ENCODE results near the gene KCTD16.

KCTD16 gene

DNA sequence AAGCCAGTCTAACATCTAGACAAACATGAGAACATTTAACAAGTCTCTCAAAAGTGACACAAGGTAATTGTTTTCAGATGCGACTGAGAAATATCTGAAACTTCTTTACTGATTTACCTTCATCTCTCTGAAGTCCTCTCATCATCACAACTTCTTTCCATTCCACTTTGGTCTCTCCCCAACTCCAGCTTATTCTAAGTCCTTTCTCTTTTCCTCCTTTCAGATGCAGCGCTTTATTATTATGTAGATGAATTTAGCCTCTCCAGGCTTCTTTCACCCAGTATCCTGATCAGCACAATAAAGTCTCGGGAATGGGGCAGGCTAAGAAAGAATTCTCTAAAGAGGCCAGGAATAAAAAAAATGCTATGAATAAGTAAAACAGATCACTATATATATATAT lies 128.0 kb downstream of the KCTD16 start:
- Histone ChIP-seq H2BK5ac (ENCODE audit: low read length) (no peak overlapping the region), H3K27me3 (ENCODE audit: insufficient read depth, low read length, poor library complexity) (no peaks in the 10 kb centered on the region), H3K36me3 (ENCODE audit: control insufficient read depth, insufficient read depth, low read length) (no peaks in the 10 kb centered on the region), H4K8ac (ENCODE audit: low read depth, low read length) (no peak overlapping the region), H3K4ac (ENCODE audit: low read depth, low read length) (no peak overlapping the region), H3K4me2 (ENCODE audit: low read length) (no peak overlapping the region), H3K79me1 (ENCODE audit: low read length) (no peaks in the 10 kb centered on the region), H3K23ac (ENCODE audit: low read length) (no peak overlapping the region), H2BK120ac (ENCODE audit: low read depth, low read length) (no peak overlapping the region), H3K27ac (ENCODE audit: low read depth, low read length) (no peak overlapping the region), H4K5ac (ENCODE audit: low read length) (no peak overlapping the region), H3K56ac (ENCODE audit: low read length) (no peak overlapping the region), H3K18ac (ENCODE audit: low read length) (no peak overlapping the region), H3K4me1 (ENCODE audit: control insufficient read depth, low read depth, low read length) (no peaks in the 10 kb centered on the region), H3K4me3 (ENCODE audit: low read length) (no peak overlapping the region), H3K9ac (ENCODE audit: low read length) (no peak overlapping the region), H2BK15ac (replicated peaks; ENCODE audit: low read depth) (no peak overlapping the region), H3K79me2 (ENCODE audit: control insufficient read depth, insufficient read depth, low read length) (no peaks in the 10 kb centered on the region), H2AK5ac (ENCODE audit: low read length) (no peak overlapping the region)
- DNase-seq: no peak
- WGBS (ENCODE audit: extremely low coverage, insufficient coverage, low lambda C conversion rate): no CpG with 5 or more reads among the region's 3 CpGs

DNA sequence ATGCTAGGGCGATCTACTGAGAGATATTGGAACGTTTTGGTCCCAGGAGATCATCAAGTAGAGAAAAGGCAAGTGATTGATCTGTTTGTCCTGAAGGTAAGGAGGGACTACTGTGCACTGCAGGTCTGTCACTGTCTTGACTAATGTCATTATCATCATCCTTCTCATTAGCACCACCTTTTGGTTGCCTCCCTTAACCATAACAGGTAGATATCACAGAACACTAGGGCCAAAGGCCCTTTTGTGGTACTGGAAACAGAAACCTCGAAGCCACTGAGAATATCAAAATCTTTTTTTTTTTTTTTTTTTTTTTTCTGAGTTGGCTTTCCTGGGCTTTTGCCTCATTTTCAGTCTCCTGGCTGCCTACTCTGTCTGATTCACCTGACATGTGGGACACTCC lies 134.0 kb downstream of the KCTD16 start:
- peaks cover 3% of the 10 kb centered on the region for H3K4me1 ChIP-seq (ENCODE audit: control insufficient read depth, low read depth, low read length)
- H3K79me2 ChIP-seq (ENCODE audit: control insufficient read depth, insufficient read depth, low read length): no peaks in the 10 kb centered on the region
- no peaks in the 10 kb centered on the region for H3K27me3 ChIP-seq (ENCODE audit: insufficient read depth, low read length, poor library complexity)
- no CpG with 5 or more reads among the region's 3 CpGs for WGBS (ENCODE audit: extremely low coverage, insufficient coverage, low lambda C conversion rate)
- H2BK5ac ChIP-seq (ENCODE audit: low read length): no peak overlapping the region
- no peak overlapping the region for H3K18ac ChIP-seq (ENCODE audit: low read length)
- H2BK15ac ChIP-seq (replicated peaks; ENCODE audit: low read depth): no peak overlapping the region
- H3K4me2 ChIP-seq (ENCODE audit: low read length): no peak overlapping the region
- no peak overlapping the region for H3K56ac ChIP-seq (ENCODE audit: low read length)
- H3K27ac ChIP-seq (ENCODE audit: low read depth, low read length): no peak overlapping the region
- H4K5ac ChIP-seq (ENCODE audit: low read length): no peak overlapping the region
- H3K9ac ChIP-seq (ENCODE audit: low read length): no peak overlapping the region
- H3K79me1 ChIP-seq (ENCODE audit: low read length): no peaks in the 10 kb centered on the region
- H3K36me3 ChIP-seq (ENCODE audit: control insufficient read depth, insufficient read depth, low read length): no peaks in the 10 kb centered on the region
- no peak overlapping the region for H3K23ac ChIP-seq (ENCODE audit: low read length)
- no peak for DNase-seq
- H3K4ac ChIP-seq (ENCODE audit: low read depth, low read length): no peak overlapping the region
- H3K4me3 ChIP-seq (ENCODE audit: low read length): no peak overlapping the region
- no peak overlapping the region for H2AK5ac ChIP-seq (ENCODE audit: low read length)
- no peak overlapping the region for H4K8ac ChIP-seq (ENCODE audit: low read depth, low read length)
- no peak overlapping the region for H2BK120ac ChIP-seq (ENCODE audit: low read depth, low read length)

DNA sequence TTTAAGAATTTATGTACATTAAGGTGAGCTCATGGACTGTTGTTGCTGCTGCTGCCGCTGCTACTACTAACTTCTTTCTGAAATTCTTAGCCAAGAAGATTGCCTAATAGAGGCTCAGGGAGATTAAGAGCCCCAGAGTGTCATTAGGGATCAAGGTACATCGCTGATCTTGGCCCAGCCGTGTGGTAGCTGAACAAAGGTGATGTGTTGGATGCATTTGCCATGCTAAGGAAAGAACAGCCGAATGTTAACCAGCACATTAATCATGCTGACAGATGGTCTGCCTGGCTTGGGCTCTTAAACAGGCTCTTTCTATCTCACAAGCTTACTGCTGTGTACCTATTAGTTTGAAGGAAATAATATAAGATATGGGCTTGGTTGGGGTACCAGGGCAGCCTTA lies 137.1 kb downstream of the KCTD16 start:
- Histone ChIP-seq H3K4me3 (ENCODE audit: low read length) (no peak overlapping the region), H3K56ac (ENCODE audit: low read length) (no peak overlapping the region), H3K79me2 (ENCODE audit: control insufficient read depth, insufficient read depth, low read length) (no peaks in the 10 kb centered on the region), H3K4ac (ENCODE audit: low read depth, low read length) (no peak overlapping the region), H3K4me1 (ENCODE audit: control insufficient read depth, low read depth, low read length) (peaks cover 3% of the 10 kb centered on the region), H3K27ac (ENCODE audit: low read depth, low read length) (no peak overlapping the region), H2BK15ac (replicated peaks; ENCODE audit: low read depth) (no peak overlapping the region), H2AK5ac (ENCODE audit: low read length) (no peak overlapping the region), H3K18ac (ENCODE audit: low read length) (no peak overlapping the region), H2BK120ac (ENCODE audit: low read depth, low read length) (no peak overlapping the region), H3K4me2 (ENCODE audit: low read length) (no peak overlapping the region), H4K5ac (ENCODE audit: low read length) (no peak overlapping the region), H3K9ac (ENCODE audit: low read length) (no peak overlapping the region), H3K79me1 (ENCODE audit: low read length) (no peaks in the 10 kb centered on the region), H3K27me3 (ENCODE audit: insufficient read depth, low read length, poor library complexity) (no peaks in the 10 kb centered on the region), H3K23ac (ENCODE audit: low read length) (no peak overlapping the region), H2BK5ac (ENCODE audit: low read length) (no peak overlapping the region), H4K8ac (ENCODE audit: low read depth, low read length) (no peak overlapping the region), H3K36me3 (ENCODE audit: control insufficient read depth, insufficient read depth, low read length) (no peaks in the 10 kb centered on the region)
- DNase-seq: no peak
- no CpG with 5 or more reads among the region's 4 CpGs for WGBS (ENCODE audit: extremely low coverage, insufficient coverage, low lambda C conversion rate)

DNA sequence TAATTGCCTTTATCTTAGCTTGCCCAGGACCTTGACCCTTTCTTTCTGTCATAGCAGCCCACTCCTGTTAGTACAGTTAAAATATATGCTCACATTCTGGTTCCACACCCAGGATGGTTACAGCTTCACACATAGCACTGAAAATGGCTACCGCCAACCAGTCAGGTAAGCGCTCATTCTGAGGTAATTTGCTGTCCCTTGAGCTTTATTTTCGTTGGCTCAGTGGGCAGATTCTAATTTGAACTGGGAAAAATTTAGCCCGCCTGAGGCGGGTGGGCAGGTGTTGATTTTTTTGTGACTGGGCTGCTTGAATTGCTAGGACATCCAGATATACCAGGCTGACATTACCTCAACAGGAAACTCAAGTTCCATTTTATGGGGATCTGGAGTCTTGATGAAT lies 137.5 kb downstream of the KCTD16 start:
- H3K4ac ChIP-seq (ENCODE audit: low read depth, low read length): no peak overlapping the region
- no peak overlapping the region for H2AK5ac ChIP-seq (ENCODE audit: low read length)
- H3K79me1 ChIP-seq (ENCODE audit: low read length): no peaks in the 10 kb centered on the region
- no peak overlapping the region for H2BK120ac ChIP-seq (ENCODE audit: low read depth, low read length)
- no peak overlapping the region for H4K5ac ChIP-seq (ENCODE audit: low read length)
- H3K23ac ChIP-seq (ENCODE audit: low read length): no peak overlapping the region
- H4K8ac ChIP-seq (ENCODE audit: low read depth, low read length): no peak overlapping the region
- no peak overlapping the region for H2BK5ac ChIP-seq (ENCODE audit: low read length)
- no peaks in the 10 kb centered on the region for H3K36me3 ChIP-seq (ENCODE audit: control insufficient read depth, insufficient read depth, low read length)
- no peak overlapping the region for H3K18ac ChIP-seq (ENCODE audit: low read length)
- no peak overlapping the region for H3K4me3 ChIP-seq (ENCODE audit: low read length)
- H3K56ac ChIP-seq (ENCODE audit: low read length): no peak overlapping the region
- no peak overlapping the region for H3K4me2 ChIP-seq (ENCODE audit: low read length)
- no peak for DNase-seq
- H2BK15ac ChIP-seq (replicated peaks; ENCODE audit: low read depth): no peak overlapping the region
- H3K4me1 ChIP-seq (ENCODE audit: control insufficient read depth, low read depth, low read length): peaks cover 3% of the 10 kb centered on the region
- no peak overlapping the region for H3K9ac ChIP-seq (ENCODE audit: low read length)
- no peaks in the 10 kb centered on the region for H3K27me3 ChIP-seq (ENCODE audit: insufficient read depth, low read length, poor library complexity)
- WGBS (ENCODE audit: extremely low coverage, insufficient coverage, low lambda C conversion rate): no CpG with 5 or more reads among the region's 5 CpGs
- no peaks in the 10 kb centered on the region for H3K79me2 ChIP-seq (ENCODE audit: control insufficient read depth, insufficient read depth, low read length)
- no peak overlapping the region for H3K27ac ChIP-seq (ENCODE audit: low read depth, low read length)

DNA sequence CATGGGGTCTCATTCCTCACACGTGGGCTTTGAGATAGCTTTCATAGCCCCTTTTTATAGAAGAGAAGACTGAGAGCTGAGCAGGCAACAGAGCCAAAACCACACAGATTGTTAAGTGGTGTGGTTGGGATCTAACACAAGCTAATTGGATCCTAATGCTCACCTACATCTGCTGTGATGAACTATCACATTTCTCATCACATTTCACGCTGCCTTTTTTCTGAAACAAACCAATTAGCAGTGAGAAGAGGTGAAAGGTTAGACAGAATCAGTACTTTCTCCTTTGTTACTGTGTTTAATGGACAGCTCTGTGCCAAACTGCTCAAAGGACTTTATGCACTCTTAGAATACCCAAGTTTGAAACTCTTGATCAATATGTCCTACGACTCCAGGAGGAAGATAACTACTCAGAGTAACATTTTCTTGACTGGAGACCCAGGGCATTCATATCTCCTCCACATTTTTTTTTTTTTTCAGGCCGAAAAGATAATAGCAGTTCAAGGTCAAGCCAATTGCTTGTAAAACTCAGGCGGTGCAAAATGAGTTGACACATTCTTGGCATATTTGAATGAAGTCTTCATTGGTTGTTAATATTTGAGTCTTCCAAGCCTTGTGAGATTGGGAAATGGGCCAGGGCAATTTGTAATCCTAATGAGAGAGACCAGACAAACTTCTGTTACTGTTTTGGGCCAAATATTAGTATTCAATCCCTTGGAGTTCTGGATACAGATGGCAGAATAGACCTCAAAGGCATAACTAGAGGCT lies 138.4 kb downstream of the KCTD16 start:
- H3K4me3 ChIP-seq (ENCODE audit: low read length): no peak overlapping the region
- H3K4me1 ChIP-seq (ENCODE audit: control insufficient read depth, low read depth, low read length): peaks cover 3% of the 10 kb centered on the region
- H2BK15ac ChIP-seq (replicated peaks; ENCODE audit: low read depth): no peak overlapping the region
- H4K5ac ChIP-seq (ENCODE audit: low read length): no peak overlapping the region
- peak; percentile 72 for DNase-seq
- no peak overlapping the region for H3K23ac ChIP-seq (ENCODE audit: low read length)
- H4K8ac ChIP-seq (ENCODE audit: low read depth, low read length): peak overlapping the region; percentile 28
- H2AK5ac ChIP-seq (ENCODE audit: low read length): no peak overlapping the region
- no peak overlapping the region for H3K9ac ChIP-seq (ENCODE audit: low read length)
- H3K56ac ChIP-seq (ENCODE audit: low read length): no peak overlapping the region
- no peaks in the 10 kb centered on the region for H3K79me2 ChIP-seq (ENCODE audit: control insufficient read depth, insufficient read depth, low read length)
- H3K4ac ChIP-seq (ENCODE audit: low read depth, low read length): no peak overlapping the region
- H3K79me1 ChIP-seq (ENCODE audit: low read length): no peaks in the 10 kb centered on the region
- H3K27ac ChIP-seq (ENCODE audit: low read depth, low read length): no peak overlapping the region
- no peak overlapping the region for H3K18ac ChIP-seq (ENCODE audit: low read length)
- no peak overlapping the region for H2BK5ac ChIP-seq (ENCODE audit: low read length)
- no peak overlapping the region for H2BK120ac ChIP-seq (ENCODE audit: low read depth, low read length)
- H3K4me2 ChIP-seq (ENCODE audit: low read length): no peak overlapping the region
- no peaks in the 10 kb centered on the region for H3K36me3 ChIP-seq (ENCODE audit: control insufficient read depth, insufficient read depth, low read length)
- no peaks in the 10 kb centered on the region for H3K27me3 ChIP-seq (ENCODE audit: insufficient read depth, low read length, poor library complexity)
- no CpG with 5 or more reads among the region's 5 CpGs for WGBS (ENCODE audit: extremely low coverage, insufficient coverage, low lambda C conversion rate)

DNA sequence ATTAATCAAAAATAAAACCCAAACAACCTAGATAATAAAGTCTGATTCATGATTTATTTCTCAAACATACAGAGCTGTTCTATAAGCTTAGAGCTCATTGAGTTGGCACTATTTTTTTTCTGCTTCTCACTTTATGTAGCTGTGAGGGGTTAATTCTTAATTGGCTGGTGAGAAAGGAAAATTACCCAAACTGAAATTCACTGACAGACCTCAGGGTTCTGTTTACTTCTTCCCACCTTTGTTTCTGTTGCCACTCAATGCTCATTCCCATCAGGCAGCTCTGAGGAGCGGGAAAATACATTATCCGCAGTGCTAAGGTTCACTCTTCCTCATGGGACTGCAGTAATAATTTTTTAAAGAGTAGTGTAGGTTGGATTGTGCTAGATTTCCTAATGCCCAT lies 139.9 kb downstream of the KCTD16 start:
- no peak overlapping the region for H3K18ac ChIP-seq (ENCODE audit: low read length)
- no CpG with 5 or more reads among the region's 2 CpGs for WGBS (ENCODE audit: extremely low coverage, insufficient coverage, low lambda C conversion rate)
- H3K4me3 ChIP-seq (ENCODE audit: low read length): no peak overlapping the region
- H4K8ac ChIP-seq (ENCODE audit: low read depth, low read length): no peak overlapping the region
- no peak overlapping the region for H3K4ac ChIP-seq (ENCODE audit: low read depth, low read length)
- no peak overlapping the region for H3K4me2 ChIP-seq (ENCODE audit: low read length)
- H3K9ac ChIP-seq (ENCODE audit: low read length): no peak overlapping the region
- no peak for DNase-seq
- no peak overlapping the region for H4K5ac ChIP-seq (ENCODE audit: low read length)
- no peaks in the 10 kb centered on the region for H3K36me3 ChIP-seq (ENCODE audit: control insufficient read depth, insufficient read depth, low read length)
- H3K4me1 ChIP-seq (ENCODE audit: control insufficient read depth, low read depth, low read length): peaks cover 3% of the 10 kb centered on the region
- H3K27ac ChIP-seq (ENCODE audit: low read depth, low read length): no peak overlapping the region
- H3K79me1 ChIP-seq (ENCODE audit: low read length): no peaks in the 10 kb centered on the region
- no peak overlapping the region for H2AK5ac ChIP-seq (ENCODE audit: low read length)
- no peak overlapping the region for H2BK120ac ChIP-seq (ENCODE audit: low read depth, low read length)
- no peaks in the 10 kb centered on the region for H3K27me3 ChIP-seq (ENCODE audit: insufficient read depth, low read length, poor library complexity)
- no peak overlapping the region for H2BK5ac ChIP-seq (ENCODE audit: low read length)
- H2BK15ac ChIP-seq (replicated peaks; ENCODE audit: low read depth): no peak overlapping the region
- H3K79me2 ChIP-seq (ENCODE audit: control insufficient read depth, insufficient read depth, low read length): no peaks in the 10 kb centered on the region
- no peak overlapping the region for H3K56ac ChIP-seq (ENCODE audit: low read length)
- H3K23ac ChIP-seq (ENCODE audit: low read length): no peak overlapping the region

Data from mesendoderm (in vitro differentiated cells).